ENCODE results near the gene AR. TPM values are rescaled to one million over a fixed set of nuclear protein-coding genes. Genes with fewer than 3 reads are reported as not detected.

Gene AR
- total and polyA plus RNA-seq, 2 of the 8 experiments (the other 6 are each of a cell fraction or from before 2014, with no cell fraction given), result 7.1 to 10.7 TPM

GRCh38 chrX:67546496-67547423 is 2.9 kb downstream of the AR start (continued):
- no peak for TF ChIP-seq CTBP2 (IDR thresholded peaks at IDR 0.05; ENCODE audit: borderline replicate concordance, insufficient read depth, insufficient read length, low read length)
- no peak for TF ChIP-seq TCF12 (IDR thresholded peaks at IDR 0.05; ENCODE audit: low read depth, low read length)
- no peak for TF ChIP-seq RBBP5 (IDR thresholded peaks at IDR 0.05; ENCODE audit: borderline replicate concordance, low read depth, low read length)
- no peak for TF ChIP-seq BRCA1 (IDR thresholded peaks at IDR 0.05; ENCODE audit: low read depth, low read length)
- no peak for TF ChIP-seq CBX8 (IDR thresholded peaks at IDR 0.05; ENCODE audit: borderline replicate concordance, low read depth, low read length)

All from H1 (cell line).